HG03520 (cell line): ENCODE data around the gene ETS1.
"Not testable (repeated sequence)": the region's sequence is repeated elsewhere in the genome, so short reads cannot be mapped to it uniquely, and the experiment has no call there.

ENCODE experiments used
- ATAC-seq: cut with Tn5 transposase; IDR thresholded peaks from one replicate; pipeline ENCODE4 v1.9.1; 2021; ENCODE audit warnings: mild to moderate bottlenecking, moderate library complexity; ENCODE audit not compliant: unreplicated experiment

ETS1 gene

GRCh38 chr11:128468111-128468510 lies 119.2 kb downstream of the ETS1 start:
- ATAC-seq: no peak

GRCh38 chr11:128467610-128468041 lies 119.7 kb downstream of the ETS1 start:
- no peak for ATAC-seq

- ATAC-seq: no peak
Measured at GRCh38 chr11:128467041-128467440, 120.3 kb downstream of the ETS1 start.

GRCh38 chr11:128465946-128466705 lies 121.2 kb downstream of the ETS1 start:
- no peak for ATAC-seq

GRCh38 chr11:128465531-128465930 lies 121.8 kb downstream of the ETS1 start:
- no peak for ATAC-seq

- no peak for ATAC-seq
Measured at GRCh38 chr11:128464878-128465450, 122.4 kb downstream of the ETS1 start.

- ATAC-seq: no peak
Measured at GRCh38 chr11:128463979-128464378, 123.4 kb downstream of the ETS1 start.

- no peak for ATAC-seq
Measured at GRCh38 chr11:128463371-128463829, 124.0 kb downstream of the ETS1 start.

- ATAC-seq: no peak
Measured at GRCh38 chr11:128462922-128463321, 124.4 kb downstream of the ETS1 start.

GRCh38 chr11:128462189-128462588 lies 125.2 kb downstream of the ETS1 start:
- ATAC-seq: no peak

- no peak for ATAC-seq
Measured at GRCh38 chr11:128458321-128458720, 129.0 kb downstream of the ETS1 start.

- ATAC-seq: no peak
Measured at GRCh38 chr11:128457874-128458273, 129.5 kb downstream of the ETS1 start.

GRCh38 chr11:128456566-128457268 lies 130.6 kb downstream of the ETS1 start:
- no peak for ATAC-seq

GRCh38 chr11:128455766-128456165 lies 131.6 kb downstream of the ETS1 start:
- no peak for ATAC-seq

GRCh38 chr11:128453444-128454336 lies 133.7 kb downstream of the ETS1 start:
- no peak for ATAC-seq

- no peak for ATAC-seq
Measured at GRCh38 chr11:128451652-128452470, 135.5 kb downstream of the ETS1 start.

GRCh38 chr11:128450882-128451651 lies 136.3 kb downstream of the ETS1 start:
- ATAC-seq: no peak

- ATAC-seq: not testable (repeated sequence)
Measured at GRCh38 chr11:128450425-128450824, 136.9 kb downstream of the ETS1 start.
